GM19463 (cell line): ENCODE data around the gene MRTFB.

Experiments
- ATAC-seq: cut with Tn5 transposase; IDR thresholded peaks from one replicate; pipeline ENCODE4 v1.9.1; 2021; ENCODE audit warnings: mild to moderate bottlenecking, moderate library complexity; ENCODE audit not compliant: unreplicated experiment

Gene MRTFB

DNA sequence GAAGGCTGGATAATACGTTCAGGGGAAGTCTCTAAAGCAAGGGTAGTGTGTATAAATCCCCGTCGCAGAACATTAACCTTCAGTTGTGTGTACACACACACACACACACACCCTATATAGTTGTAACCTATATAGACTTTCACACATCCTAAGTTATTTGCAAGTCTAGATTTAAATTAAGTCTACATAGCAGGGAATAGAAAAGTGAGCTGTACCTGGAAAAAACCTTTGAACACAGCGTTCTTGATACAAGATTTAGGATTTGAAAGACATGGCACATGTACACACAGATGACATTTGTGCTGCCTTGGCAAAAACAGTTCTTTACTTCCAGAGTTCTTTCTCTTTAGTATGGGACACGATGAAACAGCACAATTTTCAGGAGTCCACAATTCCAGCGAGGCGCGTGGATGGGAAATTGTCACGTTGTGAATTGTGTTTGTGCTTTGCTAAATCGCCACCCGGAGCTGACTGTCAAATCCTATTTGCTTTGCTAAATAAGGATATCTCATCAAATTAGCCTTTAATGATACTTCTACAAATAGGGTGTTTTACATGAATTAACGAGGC lies 233.9 kb downstream of the MRTFB start:
- ATAC-seq, result no peak

GRCh38 chr16:14306485-14307058 lies 235.5 kb downstream of the MRTFB start:
- ATAC-seq, result no peak

DNA sequence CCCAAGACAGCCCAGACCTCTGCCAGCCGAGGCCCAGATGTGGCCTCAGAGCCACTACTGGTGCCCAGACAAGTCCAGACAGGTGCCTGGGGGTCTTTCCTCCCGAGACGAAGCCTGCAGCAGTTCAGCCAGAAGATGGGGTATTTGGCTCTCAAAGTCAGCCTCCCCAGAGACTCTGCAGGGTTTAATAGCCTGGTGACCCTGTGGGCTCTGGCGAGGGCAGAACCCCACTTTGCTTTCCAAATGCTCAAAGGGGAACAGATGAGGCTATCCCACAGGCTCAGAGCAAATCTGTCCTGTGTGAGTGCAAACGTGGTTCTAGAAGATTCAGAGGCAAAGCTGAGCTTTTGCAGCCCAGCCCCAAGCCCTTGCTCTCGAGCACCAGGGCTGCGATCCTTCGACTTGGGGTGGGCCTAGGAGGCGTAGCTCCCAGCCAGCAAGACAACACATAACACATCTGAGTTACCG lies 236.0 kb downstream of the MRTFB start:
- no peak for ATAC-seq

DNA sequence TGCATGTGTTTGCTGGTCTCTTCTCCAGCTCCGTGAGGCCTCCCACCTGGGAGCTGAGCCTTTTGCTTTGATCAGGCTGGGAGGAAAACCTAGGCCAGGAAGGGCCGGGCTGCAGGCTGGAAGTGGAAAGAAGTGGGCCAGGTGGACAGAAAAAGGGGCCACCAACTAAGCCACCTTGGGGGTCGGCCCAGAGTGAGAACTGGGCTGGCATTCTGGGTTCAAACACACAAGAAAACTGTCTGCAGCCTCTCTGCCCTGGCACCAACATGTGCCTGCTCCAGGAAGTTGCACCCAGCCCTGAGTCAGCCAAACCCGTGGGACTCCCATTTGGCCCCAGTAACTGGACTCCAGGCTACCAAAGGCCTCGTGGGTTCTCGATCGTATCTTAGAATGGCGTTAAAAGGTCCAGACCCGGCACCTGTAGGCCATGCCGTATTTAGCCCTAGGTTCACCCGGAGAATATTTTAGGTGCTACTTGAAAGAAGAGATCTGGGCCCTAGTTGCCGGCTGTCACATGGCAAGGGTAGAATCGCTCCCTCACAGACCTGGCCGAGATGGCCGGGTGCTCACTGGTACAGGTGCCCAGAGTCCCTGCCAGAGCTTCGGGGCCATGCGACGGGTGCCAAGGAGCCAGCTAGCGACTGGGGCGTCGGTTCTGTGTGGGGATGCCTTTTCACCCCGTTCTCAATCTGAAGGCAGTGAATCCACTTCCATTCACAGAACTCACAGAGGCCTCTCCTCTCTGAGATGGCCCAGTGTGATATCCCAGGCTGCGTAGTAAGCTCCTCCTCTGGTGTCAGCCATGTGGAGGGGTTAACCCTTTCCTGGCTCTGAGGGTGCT lies 236.6 kb downstream of the MRTFB start:
- no peak for ATAC-seq

- no peak for ATAC-seq
Measured at GRCh38 chr16:14308368-14308723, 237.2 kb downstream of the MRTFB start.

- ATAC-seq, result no peak
Measured at GRCh38 chr16:14309001-14309886, 238.1 kb downstream of the MRTFB start.

- ATAC-seq, result no peak
Measured at GRCh38 chr16:14309906-14310305, 238.8 kb downstream of the MRTFB start.

DNA sequence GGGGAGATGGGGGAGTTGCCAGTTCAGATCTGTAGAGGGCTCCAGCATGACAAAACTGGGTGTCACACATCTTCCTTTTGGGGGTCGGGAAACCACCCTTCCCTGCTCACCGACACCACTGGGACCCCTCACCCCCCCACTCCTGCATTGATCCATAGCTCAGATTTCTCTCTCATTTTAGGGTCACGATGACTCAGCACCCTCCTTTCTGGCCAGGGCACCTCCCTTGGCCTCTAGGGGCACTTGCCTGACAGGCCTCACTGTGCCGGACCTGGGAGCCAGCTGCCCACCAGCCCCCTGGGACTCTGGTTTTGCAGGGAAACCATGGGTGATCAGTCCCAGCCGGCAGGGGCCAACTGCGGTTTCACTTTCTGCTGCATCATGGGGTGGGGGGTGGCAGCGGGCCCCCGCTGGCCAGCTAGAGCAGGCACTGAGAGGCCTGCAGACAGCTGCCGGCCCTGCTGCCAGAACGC lies 239.4 kb downstream of the MRTFB start:
- peak; percentile 79 for ATAC-seq

DNA sequence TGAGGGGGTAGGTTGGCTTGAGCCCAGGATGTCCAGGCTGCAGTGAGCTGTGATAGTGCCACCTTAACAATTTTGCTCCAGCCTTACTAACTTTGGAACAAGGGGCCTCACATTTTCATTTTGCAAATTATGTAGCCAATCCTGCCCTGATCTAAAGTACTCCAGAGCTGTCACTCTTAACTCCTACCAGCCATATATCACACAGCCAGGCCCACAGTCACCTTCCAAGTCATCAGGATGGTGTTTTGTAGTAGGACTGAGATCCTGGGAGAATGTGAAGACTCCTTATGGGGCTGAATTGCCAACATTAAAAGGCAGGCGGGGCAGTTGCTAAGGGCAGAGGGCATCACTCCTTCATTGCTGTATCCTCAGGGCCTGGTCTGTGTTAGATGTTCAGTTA lies 243.0 kb downstream of the MRTFB start:
- no peak for ATAC-seq

GRCh38 chr16:14315683-14316320 lies 244.7 kb downstream of the MRTFB start:
- no peak for ATAC-seq
